Thyroid gland (tissue), 4 donors: ENCODE data around the gene LSG1. TPM values are rescaled to one million over a fixed set of nuclear protein-coding genes. Genes with fewer than 3 reads are reported as not detected.

Source experiments
- DNase-seq, 2 donors: peaks; one replicate each; pipeline ENCODE4 v3.0.0-alpha.2; 2019
- H3K27ac ChIP-seq, 3 donors: fragments of 200-600 bp; sonication (generic); 1 replicate in 2 of 3; 2 replicates in 1 of 3; pipeline ENCODE4 v1.5.1; 2016 to 2019; ENCODE audit warnings: mild to moderate bottlenecking in 1 of 3, moderate library complexity in 1 of 3
- H3K27me3 ChIP-seq: fragments of 200-600 bp; sonication (generic); one replicate; pipeline ENCODE4 v1.5.1; 2019
- H3K36me3 ChIP-seq, 2 donors: fragments of 200-600 bp; sonication (generic); one replicate each; pipeline ENCODE4 v1.5.1; 2016 to 2019
- H3K4me1 ChIP-seq, 2 donors: fragments of 200-600 bp; sonication (generic); one replicate each; pipeline ENCODE4 v1.5.1; 2017 to 2019
- H3K4me3 ChIP-seq, 3 donors: fragments of 200-600 bp; sonication (generic); replicated peaks in 1 of 3; 1 replicate in 2 of 3; 2 replicates in 1 of 3; pipeline ENCODE4 v1.5.1; 2016; ENCODE audit warnings: mild to moderate bottlenecking in 1 of 3
- H3K9me3 ChIP-seq: fragments of 200-600 bp; sonication (generic); one replicate; pipeline ENCODE4 v1.5.1; 2017
- POLR2A ChIP-seq, 2 donors: fragments of 450-650 bp; IDR thresholded peaks; one replicate each; pipeline ENCODE4 v1.6.1; 2017; ENCODE audit warnings: antibody characterized with exemption in 2 of 2, mild to moderate bottlenecking in 2 of 2, moderate library complexity in 1 of 2
- WGBS, 2 donors: methylation state at CpG; one replicate each; pipeline ENCODE4 v1.1.5; 2017; 5-methylcytosine and 5-hydroxymethylcytosine counted together
- intact Hi-C: fragments of 100-400 bp; cut with DNase I; formaldehyde crosslinking; loops from one replicate; pipeline ENCODE4 v1.15.1; 2023
- total RNA-seq, 4 donors: library from RNA; depleted of rRNA; stranded (reverse); fragments of >200 nt; gene quantifications; one replicate each; pipeline ENCODE4 v1.2.3, GENCODE V29; 2016
- TF ChIP-seq, protein P1 (sequence below), 6 experiments: fragments of 200-600 bp in 3 of 6; fragments of 450-650 bp in 3 of 6; sonication (generic) in 3 of 6; IDR thresholded peaks; one replicate each; pipeline ENCODE4 v1.5.1; 2016 to 2019; ENCODE audit warnings: antibody characterized with exemption in 6 of 6, mild to moderate bottlenecking in 2 of 6, inconsistent platforms in 1 of 6, moderate library complexity in 1 of 6

Gene LSG1
- total RNA-seq, 4 donors from 2014 or later: 34.8 to 60.3 (median 49.7) TPM

DNA sequence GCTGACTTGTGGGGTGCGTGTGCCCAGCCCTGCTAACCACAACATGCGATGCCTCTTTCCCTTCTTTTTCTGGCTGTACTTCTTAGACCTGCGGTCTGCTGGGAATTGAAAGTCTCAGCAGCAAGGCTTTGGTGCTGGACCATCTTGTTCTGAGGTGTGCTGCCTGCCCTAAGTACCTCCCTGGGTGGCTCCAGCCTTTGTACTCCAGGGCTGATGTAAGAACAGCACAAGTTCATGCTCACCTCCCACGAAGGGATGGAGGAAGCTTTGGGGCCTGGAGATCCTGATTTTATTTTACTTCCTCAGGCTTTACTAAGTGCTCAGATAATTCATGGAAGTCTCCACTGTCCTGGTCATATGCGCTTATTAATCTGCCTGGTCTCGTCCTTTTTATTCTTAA lies 42.6 kb upstream of the LSG1 start:
- 83 to 87% methylated on average over 6 of the region's 6 CpGs for WGBS, 2 donors
- H3K27ac ChIP-seq: no peak overlapping the region
- DNase-seq: no peak
- H3K4me3 ChIP-seq: no peak overlapping the region
- H3K9me3 ChIP-seq: no peaks in the 10 kb centered on the region
- peaks cover 10 to 13% of the 10 kb centered on the region in 2 donors for H3K4me1 ChIP-seq
- intact Hi-C loops: no loop called here
- H3K27me3 ChIP-seq: no peaks in the 10 kb centered on the region
- H3K36me3 ChIP-seq: no peaks in the 10 kb centered on the region
- TF ChIP-seq, protein P1, sequence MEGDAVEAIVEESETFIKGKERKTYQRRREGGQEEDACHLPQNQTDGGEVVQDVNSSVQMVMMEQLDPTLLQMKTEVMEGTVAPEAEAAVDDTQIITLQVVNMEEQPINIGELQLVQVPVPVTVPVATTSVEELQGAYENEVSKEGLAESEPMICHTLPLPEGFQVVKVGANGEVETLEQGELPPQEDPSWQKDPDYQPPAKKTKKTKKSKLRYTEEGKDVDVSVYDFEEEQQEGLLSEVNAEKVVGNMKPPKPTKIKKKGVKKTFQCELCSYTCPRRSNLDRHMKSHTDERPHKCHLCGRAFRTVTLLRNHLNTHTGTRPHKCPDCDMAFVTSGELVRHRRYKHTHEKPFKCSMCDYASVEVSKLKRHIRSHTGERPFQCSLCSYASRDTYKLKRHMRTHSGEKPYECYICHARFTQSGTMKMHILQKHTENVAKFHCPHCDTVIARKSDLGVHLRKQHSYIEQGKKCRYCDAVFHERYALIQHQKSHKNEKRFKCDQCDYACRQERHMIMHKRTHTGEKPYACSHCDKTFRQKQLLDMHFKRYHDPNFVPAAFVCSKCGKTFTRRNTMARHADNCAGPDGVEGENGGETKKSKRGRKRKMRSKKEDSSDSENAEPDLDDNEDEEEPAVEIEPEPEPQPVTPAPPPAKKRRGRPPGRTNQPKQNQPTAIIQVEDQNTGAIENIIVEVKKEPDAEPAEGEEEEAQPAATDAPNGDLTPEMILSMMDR (IDR thresholded peaks at IDR 0.05): no peak
- TF ChIP-seq POLR2A (IDR thresholded peaks at IDR 0.05): no peak

DNA sequence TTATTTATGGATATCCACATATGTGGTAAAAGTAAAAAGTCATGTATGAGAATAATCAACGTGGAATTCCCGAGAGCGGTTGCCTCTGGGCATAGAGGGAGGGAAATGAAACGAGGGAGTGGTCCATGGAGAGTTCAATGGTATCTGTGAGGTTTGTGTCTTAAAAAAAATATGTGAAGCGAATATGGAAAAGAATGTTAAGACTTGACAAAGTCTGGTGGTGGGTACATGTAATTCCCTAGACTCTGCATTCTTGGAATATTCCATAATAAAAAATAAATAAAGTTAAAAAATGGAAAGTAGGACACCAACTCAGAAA lies 42.1 kb upstream of the LSG1 start:
- no peaks in the 10 kb centered on the region for H3K9me3 ChIP-seq
- DNase-seq: no peak
- H3K27ac ChIP-seq: no peak overlapping the region
- H3K27me3 ChIP-seq: no peaks in the 10 kb centered on the region
- no peaks in the 10 kb centered on the region for H3K36me3 ChIP-seq
- H3K4me3 ChIP-seq: no peak overlapping the region
- no peak for TF ChIP-seq POLR2A (IDR thresholded peaks at IDR 0.05)
- TF ChIP-seq, protein P1 (IDR thresholded peaks at IDR 0.05): no peak
- peaks cover 10 to 13% of the 10 kb centered on the region in 2 donors for H3K4me1 ChIP-seq
- 86 to 91% methylated on average over 5 of the region's 5 CpGs for WGBS, 2 donors
- intact Hi-C loops: no loop called here

DNA sequence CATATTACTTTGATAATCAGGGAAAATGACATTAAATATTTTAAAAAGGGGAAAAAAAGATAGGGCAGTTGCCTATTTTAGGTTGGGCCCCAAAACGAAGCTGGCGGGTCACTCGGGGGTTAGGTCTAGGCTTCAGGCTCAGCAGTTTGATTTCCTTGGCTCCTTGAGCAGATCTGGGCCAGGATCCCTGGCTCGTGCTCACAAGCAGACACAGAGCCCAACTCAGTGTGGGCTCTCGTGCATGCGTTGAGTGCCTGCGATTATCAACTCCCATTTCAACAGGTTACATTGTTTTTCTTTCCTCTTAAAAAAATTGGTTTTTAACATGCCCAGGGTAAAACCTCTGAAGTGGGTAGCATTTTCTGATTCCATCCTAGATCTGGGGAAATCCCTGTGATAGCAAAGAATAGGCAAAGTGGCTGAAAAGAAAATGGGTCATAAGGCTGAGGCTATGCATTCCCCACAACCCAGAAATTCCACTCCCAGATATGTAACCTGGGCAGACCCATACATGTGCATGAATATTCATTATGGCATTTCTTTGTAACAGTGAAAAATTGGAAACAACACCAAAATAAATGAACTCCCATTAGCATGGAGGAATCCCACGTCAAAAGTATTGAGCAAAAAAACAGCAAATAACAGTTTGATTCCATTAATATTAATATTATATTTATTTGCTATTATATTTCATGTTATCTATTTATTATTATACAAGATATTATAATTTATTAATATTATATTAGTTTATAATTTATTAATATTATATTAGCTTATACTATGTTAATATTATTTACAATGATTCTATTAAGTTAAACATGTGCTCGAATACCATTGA lies 41.5 kb upstream of the LSG1 start:
- H3K4me1 ChIP-seq: peaks cover 10 to 13% of the 10 kb centered on the region in 2 donors
- H3K9me3 ChIP-seq: no peaks in the 10 kb centered on the region
- intact Hi-C loops: no loop called here
- DNase-seq: peak; percentile 83 to 84
- no peak for TF ChIP-seq POLR2A (IDR thresholded peaks at IDR 0.05)
- TF ChIP-seq, protein P1 (IDR thresholded peaks at IDR 0.05): no peak
- H3K4me3 ChIP-seq: no peak overlapping the region
- H3K27me3 ChIP-seq: no peaks in the 10 kb centered on the region
- H3K36me3 ChIP-seq: no peaks in the 10 kb centered on the region
- H3K27ac ChIP-seq: no peak overlapping the region
- 37 to 39% methylated on average over 9 of the region's 9 CpGs for WGBS, 2 donors

DNA sequence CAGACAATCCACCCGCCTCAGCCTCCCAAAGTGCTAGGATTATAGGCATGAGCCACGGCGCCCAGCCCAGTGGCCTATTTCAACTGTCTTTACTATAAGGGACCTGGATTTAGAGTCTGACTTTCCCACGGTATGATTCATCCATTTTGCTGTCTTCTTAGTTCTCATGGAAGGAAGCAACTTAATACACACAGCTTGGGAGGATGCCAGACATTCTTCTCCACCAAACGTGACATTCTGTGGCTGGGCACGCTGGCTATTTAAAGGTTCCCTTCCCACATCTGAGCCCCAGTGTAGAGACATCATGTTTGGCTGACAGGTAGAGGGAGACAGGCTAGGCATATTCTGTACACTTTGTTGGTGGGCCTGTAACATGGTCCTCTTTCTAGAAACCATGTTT lies 39.9 kb upstream of the LSG1 start:
- peak; percentile 46 to 57 for DNase-seq
- TF ChIP-seq, protein P1 (IDR thresholded peaks at IDR 0.05): no peak
- no peak for TF ChIP-seq POLR2A (IDR thresholded peaks at IDR 0.05)
- no peak overlapping the region for H3K4me3 ChIP-seq
- H3K27me3 ChIP-seq: no peaks in the 10 kb centered on the region
- no peaks in the 10 kb centered on the region for H3K9me3 ChIP-seq
- peaks cover 10 to 13% of the 10 kb centered on the region in 2 donors for H3K4me1 ChIP-seq
- H3K36me3 ChIP-seq: no peaks in the 10 kb centered on the region
- intact Hi-C loops: no loop called here
- 44 to 59% methylated on average over 6 of the region's 6 CpGs for WGBS, 2 donors
- H3K27ac ChIP-seq: no peak overlapping the region

DNA sequence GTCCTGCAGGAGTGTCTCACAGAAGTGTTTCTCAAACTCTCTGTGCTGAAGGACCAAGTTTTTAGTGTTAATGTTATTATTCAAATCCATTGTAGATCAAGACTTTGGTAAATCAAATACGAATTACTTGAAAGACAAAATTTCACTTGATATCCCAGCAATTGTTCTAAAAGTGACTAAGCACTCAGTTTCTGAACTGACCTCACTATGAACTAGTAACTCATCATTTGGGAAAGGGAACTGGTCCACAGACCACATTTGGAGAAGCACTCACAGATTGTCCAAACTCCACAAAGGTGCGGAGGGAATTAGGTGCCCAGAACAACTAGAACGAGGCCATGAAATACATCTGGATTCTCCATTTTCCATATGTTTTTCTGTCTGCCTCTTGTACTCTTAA lies 39.3 kb upstream of the LSG1 start:
- H3K9me3 ChIP-seq: no peaks in the 10 kb centered on the region
- WGBS, 2 donors: 93 to 96% methylated on average over 3 of the region's 3 CpGs
- intact Hi-C loops: no loop called here
- no peak for TF ChIP-seq POLR2A (IDR thresholded peaks at IDR 0.05)
- TF ChIP-seq, protein P1 (IDR thresholded peaks at IDR 0.05): no peak
- H3K36me3 ChIP-seq: no peaks in the 10 kb centered on the region
- DNase-seq: no peak
- H3K27me3 ChIP-seq: no peaks in the 10 kb centered on the region
- H3K4me1 ChIP-seq: peaks cover 10 to 13% of the 10 kb centered on the region in 2 donors
- no peak overlapping the region for H3K4me3 ChIP-seq
- no peak overlapping the region for H3K27ac ChIP-seq
